Retina (tissue), 1 donor: Measurements from ENCODE around the gene ABHD8.
A peak's percentile ranks its signal among the peaks of the same experiment; 100 is the strongest.
"Not testable (repeated sequence)": the region's sequence is repeated elsewhere in the genome, so short reads cannot be mapped to it uniquely, and the experiment has no call there.

Source experiments
- DNase-seq: peaks from one replicate; pipeline ENCODE4 v3.0.0-alpha.2; 2016

Gene ABHD8

GRCh38 chr19:17320435-17320834 lies 17.2 kb upstream of the ABHD8 start:
- no peak for DNase-seq

DNA sequence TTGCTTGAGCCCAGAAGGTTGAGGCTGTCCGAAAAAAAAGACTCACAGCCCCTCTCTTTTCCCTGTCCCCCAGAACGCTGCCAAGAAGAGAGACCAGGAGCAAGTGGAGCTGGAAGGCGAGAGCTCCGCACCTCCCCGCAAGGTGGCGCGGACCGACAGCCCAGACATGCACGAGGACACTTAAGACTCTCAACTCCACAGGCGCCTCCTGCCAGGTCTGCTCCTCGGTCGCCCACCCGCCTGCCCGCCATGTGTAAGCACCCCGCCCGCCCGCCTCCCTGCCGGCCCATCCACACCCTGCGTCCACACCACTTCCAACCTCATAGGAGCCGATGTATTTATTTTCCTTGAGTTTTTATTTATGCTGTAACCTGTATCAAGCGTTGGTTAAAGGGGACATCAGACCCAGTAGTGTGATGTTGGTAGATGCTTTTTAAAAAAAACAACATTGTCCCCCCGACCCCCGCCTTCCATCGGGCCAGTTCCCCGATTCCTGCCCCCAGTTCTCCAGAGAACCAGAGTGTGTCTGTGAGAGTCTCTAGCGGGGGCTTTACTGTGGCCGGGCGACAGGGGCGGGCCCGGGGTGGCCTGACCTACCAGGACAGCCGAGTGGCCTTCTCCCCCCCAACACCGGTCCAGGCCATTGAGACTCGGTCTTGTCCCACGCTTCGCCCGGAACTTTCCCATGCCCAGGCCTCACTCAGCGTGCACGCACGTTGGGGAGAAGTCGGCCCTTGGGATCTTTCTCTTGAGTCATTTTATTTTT lies 16.4 kb upstream of the ABHD8 start:
- DNase-seq = no peak

DNA sequence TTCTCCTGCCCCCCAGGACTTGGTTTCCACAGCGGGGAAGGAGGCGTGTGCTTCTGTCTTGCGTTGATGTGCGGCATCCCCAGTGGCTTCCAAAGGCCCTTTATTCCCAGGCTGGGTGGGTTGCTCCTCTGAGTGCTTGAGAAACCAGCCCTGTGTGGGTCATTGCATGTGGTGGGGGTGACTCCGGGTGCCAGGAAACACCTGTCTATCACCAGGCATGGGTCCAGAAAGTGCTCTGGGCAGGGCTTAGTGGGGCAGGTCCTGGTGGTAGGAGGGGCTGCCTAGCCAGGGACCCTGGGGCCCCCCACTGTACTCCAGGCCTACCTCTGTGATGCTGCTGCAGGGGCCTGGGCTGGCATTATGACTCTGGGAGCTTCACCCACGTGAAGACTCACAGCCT lies 15.7 kb upstream of the ABHD8 start:
- no peak for DNase-seq

- no peak for DNase-seq
These were observed 10.9 kb upstream of the ABHD8 start for GRCh38 chr19:17314007-17314593.

DNA sequence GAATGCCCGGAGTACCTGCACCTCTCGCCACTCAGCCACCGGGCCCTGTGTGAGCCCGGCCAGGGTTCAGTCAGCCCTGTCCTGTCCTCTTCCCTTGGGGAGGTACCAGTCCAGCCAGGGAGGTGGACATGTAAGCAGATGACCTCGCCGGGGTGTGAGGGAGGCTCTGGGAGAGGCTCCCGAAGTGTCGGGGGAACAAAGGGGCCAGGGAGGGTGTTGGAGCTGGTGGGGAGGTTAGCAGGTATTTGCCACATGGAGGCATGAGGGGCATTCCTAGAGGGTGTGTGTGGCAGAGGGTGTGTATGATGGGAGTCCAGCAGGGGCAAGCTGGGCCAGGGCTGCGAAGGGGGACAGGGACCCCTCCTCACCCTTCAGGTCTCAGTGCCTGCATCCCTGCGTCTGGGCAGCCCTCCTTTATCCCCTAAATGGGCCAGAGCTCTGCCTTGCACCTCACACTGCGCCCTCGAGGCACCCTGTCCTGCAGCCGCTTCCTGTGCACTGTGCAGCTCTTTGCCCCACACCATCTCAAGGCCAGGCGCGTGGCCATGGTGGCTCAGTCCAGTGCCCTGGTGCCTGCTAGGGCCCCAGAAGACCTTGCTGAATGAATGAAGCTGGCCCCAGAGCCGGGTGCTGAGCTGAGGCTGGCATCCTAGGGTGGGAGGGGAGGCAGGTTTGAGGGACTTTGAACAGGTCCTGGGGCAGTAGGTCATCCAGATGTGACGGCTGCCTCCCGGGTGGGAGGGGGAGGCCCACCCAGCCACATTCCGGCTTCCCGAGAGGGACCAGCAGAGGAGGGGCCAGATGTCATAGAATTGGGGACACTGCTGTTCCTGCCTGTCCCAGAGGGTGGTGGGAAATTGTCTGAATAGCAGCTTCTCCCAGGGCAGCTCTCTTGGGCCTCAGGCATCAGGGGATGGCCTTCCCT lies 9.2 kb upstream of the ABHD8 start:
- DNase-seq = no peak

DNA sequence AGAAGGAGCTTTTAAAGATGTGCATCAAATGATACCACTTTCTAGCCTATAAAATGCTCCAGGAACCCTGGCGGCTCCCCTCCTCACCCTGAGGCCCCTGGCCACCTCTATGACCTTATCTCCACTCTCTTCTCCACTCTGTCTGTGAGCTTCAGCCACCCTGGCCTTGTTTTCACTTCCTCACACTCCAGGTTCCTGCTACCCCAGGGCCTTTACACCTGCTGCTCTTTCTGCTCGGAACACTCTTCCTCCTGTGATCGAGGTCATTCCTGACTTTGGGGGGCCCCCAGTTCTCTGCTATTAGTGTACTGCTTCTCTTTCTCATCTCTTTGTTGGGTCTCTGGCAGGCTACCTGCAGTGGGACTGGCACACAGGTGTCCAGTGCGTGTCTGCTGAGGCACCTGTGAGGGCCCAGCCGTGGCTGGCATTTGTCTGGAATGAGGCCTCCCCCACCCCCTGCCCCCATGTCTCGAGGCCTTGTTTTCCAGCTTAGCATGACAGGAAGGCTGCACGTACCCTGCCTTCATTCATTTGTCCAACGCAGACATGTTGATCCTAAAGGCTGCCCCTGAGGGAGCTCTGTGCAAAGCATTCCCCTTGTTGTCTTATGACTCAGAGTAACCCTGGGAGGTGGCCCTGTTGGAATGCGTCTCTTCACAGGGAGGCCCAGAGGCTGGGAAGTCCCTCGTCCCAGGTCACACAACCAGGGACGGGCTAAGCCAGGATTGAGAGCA lies 8.4 kb upstream of the ABHD8 start:
- DNase-seq = no peak

DNA sequence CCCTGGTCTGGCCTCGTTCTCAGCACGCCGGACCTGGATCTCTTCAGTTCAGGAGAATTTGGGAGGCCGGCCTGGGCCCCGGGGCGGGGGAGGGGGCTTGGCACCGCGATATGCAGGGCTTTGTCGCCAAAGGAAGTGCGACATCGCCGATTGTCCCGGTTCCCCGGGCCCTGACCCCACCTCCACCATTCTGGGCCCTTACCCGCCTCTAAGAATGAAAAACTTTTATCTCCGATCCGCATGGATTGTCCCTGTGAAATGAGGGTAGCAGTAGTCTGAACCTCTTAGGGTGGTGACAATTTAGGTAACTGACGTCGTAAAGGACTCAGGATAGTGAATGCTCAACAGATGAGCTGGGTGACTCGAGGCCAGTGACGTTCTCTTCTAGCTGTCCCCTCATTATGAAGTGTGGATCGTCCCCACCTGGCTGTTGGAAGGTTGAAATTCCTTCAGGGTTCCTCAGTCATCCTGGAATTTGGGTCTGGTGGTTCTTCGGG lies 6.8 kb upstream of the ABHD8 start:
- no peak for DNase-seq

DNA sequence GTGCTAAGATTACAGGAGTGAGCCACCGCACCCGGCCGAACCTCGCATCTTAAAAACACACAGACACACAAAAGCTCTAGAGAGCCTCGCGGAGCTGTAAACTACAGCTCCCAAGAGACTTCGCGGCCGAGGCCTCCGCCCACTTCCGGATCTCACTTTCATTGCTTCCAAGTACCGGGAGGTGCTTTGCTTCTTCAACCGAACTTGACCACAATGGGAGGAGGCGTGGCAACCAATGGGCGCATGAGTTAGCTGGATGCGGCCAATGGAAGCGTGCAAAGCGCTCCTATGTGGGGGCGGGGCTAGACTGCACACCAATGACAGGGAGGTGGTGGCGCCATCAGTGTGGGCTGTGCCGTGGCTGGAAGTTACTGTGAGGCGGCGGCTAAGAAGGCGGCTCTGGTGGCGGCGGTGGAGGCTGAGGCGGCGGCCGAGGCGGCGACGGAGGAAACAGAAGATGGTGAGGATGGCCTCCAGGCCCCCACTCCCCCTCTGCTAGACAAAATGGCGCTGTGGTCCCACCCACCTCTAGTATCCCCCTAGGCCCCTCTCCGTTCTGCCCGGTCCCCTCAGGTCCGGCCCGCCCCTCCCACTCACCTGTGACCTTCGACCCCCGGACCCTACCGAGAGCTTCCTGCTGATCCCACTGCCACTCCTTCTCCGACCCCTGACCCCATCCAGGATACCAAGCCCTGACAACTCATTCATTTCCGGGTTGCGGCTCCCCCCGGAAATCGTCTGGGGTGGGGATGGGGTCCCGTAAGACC lies 6.2 kb upstream of the ABHD8 start, which contains the start of gene DDA1:
TSS of gene DDA1 (plus strand) at position 366 of the 767 bp plus-strand sequence. CDS start at position 458, 92 bp downstream.
- DNase-seq = peak; percentile 94

GRCh38 chr19:17307876-17308377 lies 4.7 kb upstream of the ABHD8 start:
- no peak for DNase-seq

DNA sequence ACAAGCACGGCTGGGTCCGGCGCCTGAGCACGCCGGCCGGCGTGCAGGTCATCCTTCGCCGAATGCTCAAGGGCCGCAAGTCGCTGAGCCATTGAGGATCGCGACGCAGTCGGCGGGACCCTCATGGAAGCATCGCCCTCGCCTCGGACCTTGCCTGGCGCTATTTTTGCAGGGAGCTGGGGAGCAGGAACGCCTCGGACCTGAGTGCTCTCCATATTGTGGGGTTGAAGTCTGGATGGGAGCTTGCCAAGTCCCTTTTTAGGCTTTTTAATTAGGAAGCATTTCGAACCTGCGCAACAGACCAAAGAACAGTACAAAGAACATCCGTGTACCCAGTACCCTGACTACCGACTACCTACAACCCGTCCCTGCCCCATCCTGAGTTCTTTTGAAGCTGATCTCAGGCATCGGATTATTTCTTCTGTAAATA lies 3.1 kb upstream of the ABHD8 start:
- DNase-seq = no peak

DNA sequence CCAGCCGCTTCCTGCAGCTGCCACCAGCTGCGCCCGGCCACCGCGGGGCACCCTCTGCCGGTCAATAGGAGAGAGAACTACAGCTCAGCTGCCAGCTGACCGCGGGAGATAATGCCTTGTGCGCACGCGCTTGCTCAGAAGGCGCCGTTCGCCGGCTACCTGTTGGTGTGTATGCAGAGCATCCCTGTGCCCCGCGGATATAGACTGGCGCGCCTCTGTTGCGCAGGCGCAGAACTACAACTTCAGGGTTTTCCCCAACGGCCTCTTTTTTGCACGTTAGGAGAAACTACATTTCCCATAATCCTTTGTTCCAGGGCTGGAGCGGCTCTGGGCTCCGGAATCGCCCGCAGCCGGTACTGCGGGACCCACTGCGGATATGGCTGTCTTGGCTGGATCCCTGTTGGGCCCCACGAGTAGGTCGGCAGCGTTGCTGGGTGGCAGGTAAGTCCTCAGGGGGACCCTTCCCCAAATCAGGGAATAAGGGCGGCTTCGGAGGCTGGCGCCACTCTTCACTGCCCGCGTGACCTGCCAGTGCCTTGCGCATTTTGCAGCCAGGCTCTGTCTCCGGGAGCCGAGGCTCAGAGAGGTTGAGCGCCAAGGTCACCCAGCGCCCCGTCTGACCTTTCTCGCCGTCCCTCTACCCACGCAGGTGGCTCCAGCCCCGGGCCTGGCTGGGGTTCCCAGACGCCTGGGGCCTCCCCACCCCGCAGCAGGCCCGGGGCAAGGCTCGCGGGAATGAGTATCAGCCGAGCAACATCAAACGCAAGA lies 2.5 kb upstream of the ABHD8 start, which contains the start of gene MRPL34:
TSS of gene MRPL34 (plus strand) at position 356 of the 768 bp plus-strand sequence. CDS start at position 377, 21 bp downstream.
- peak; percentile 97 for DNase-seq

GRCh38 chr19:17305216-17305516 lies 1.9 kb upstream of the ABHD8 start:
- no peak for DNase-seq

DNA sequence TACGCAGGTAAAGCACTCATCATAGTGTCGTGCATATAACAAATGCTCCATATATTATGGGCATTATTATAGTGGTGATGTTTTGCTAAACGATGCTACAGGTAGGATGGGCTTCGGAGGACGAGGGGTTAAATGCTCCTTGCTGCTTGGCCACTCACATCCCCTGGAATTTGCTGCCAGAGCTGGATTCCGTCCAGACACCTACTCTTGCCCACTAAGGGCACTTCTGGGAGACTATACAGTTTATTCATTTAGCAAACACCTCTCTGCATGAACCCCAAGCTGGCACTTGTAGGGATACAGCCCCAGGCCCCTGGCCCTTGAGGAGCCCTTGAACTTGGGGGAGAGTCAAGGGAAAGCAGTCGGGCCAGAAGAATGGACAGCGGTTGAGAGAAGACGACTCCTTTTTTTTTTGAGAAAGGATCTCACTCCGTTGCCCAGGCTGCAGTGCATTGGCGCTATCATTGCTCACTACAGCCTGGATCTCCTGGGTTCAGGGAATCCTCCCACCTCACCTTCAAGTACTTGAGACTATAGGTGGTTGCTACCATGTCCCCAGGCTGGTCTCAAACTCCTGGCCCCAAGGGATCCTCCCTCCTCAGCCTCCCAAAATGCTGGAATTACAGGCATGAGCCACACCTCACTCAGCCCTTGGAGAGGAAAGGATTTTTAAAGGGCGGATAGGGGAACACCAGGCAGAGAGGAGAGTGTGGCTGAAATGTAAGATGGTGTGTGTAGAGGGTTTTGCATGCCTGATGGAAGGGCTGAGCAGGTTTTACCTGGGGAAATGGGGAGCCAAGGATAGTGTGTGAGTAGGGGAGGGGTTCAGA lies 1.4 kb upstream of the ABHD8 start:
- DNase-seq = peak; percentile 40

GRCh38 chr19:17303940-17304267 lies 679 bp upstream of the ABHD8 start:
- DNase-seq = no peak

DNA sequence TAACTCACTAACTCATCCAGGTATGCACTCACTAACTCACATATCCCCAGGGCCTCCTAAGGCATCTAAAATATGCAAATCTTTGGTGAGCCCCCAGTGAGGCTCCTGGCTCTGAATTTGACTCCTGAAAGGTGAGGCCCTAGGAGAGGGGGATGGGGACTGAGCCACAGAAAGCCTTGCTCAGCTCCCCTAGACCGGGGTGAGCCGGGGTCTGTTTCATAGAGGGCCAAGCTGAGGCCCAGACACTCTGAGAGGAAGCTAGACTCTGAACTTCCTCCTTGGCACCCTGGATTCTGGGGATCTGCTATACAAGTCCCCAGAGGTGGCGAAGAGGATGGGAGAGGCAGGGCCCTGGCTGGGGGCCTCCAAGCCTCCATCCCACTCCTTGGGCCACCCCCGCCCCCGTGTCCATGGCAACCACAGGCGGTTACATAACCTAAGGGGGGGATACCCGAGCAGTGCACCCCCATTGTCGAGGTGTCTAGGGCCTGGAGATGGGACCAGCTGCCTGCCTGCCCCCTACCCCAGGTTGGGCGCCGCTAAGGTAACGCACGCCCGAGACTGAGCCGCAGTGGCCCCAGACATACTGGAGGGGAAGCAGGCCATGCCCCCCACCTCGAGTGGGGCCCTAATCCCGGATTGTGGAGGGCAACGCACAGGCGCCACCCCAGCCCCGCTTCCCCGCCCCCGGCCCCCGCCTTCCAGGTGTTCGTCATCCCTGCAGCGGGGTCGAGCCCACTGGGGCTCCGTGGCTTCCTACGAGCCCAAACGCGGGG lies 646 bp downstream of the ABHD8 start:
- no peak for DNase-seq

DNA sequence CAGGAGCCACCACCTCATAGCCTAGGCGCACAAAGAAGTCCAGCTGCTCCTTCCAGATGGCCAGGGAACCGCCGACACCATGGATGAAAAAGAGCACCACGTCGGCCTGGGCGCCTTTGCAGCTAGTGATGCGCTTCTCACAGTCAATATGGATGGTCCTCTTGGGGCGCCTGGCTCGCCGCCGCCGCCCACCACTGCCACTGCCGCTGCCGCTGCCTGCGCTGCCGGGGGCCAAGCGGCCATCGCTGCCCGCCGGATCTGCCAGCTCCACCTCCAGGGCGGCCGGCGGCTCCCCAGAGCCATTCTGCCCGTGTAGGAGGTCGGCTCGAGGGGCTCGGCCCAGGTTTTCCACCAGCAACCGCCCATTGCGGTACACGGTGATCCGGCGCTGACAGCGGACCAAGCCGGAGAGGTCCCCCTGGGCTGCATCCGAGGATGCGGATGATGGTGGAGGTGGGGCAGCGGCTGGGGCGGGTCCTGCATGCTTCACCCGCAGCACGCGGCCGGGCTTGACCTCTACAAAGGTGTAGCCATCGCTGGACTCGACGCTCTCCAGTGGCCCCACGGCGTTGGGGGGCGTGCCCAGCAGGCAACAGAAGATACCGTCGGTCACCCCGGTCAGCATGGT lies 2.1 kb downstream of the ABHD8 start:
- no peak for DNase-seq

- DNase-seq = no peak
These were observed 6.2 kb downstream of the ABHD8 start for GRCh38 chr19:17296976-17297375.

DNA sequence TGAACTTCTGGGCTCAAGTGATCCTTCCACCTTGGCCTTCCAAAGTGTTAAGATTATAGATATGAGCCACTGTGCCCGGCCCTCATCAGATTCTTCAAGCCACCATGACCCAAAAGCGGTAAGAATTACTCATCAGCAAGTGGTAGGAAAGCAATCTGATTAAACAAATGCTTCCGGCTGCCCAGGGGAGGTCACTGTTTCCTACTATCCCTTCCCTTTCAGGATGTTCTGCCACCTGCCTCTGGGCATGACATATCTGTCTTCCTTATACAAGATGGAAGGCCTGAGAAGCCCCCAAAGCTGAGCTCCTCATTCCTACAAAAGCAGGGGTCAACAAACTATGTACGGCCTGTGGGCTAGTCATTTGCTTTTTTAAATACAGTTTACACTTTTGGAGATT lies 7.0 kb downstream of the ABHD8 start:
- DNase-seq = no peak

- not testable (repeated sequence) for DNase-seq
These were observed 7.7 kb downstream of the ABHD8 start for GRCh38 chr19:17295551-17295950.
